Stimulated activated CD4-positive, alpha-beta T cell treated with anti-CD3 and anti-CD28 coated beads, Interleukin-12 subunit alpha, Interleukin-12 subunit beta, amount 100 ng/mL, for 24 hours (primary cell): ENCODE data around the gene ITIH3.

Experiments
- DNase-seq, 2 experiments: peaks; one replicate each; pipeline ENCODE4 v3.0.0-alpha.2; 2020; ENCODE audit warnings: low read depth in 2 of 2

Gene ITIH3

DNA sequence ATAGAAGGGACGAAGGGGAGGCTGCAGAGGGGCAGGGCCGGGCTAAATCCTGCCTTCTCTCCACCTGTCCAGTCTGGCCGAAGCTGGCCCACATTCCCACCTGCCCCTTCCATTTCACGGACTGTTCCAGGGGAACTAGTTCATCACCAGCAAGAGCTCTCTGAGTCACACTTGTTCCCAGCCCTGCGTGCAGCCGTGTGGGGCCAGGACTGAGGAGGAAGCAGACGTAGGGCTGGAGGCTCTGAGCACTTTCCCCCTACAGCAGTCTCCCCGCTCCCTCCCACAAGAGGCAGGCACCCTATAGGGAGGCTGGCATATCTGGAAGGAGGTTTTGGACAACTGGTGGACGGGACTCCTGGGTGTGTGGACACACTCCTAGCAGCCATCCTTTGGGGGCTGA is 32.8 kb downstream of the ITIH3 start:
- no peak for DNase-seq

- DNase-seq: no peak
Observed at GRCh38 chr3:52827866-52828376, 33.3 kb downstream of the ITIH3 start.

DNA sequence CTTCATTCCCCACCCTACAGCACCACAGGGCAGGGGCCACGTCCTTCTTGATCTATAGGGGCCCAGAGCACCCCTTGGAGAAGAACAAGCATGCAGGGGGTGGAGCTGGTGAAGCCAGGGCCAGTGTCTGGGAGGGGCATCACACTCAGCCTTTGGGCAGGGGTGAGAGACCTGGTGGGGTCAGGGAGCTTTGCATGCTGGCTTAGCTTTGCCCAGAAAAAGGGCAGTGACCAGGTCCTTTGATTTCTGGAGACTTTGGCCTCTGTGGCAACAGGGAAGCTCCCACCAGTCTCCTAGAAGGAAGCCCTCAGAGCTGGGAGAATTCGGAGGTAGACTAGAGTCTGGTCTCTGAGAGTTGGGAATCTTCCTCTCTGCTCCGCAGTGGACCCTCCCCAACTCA is 34.9 kb downstream of the ITIH3 start:
- no peak for DNase-seq

DNA sequence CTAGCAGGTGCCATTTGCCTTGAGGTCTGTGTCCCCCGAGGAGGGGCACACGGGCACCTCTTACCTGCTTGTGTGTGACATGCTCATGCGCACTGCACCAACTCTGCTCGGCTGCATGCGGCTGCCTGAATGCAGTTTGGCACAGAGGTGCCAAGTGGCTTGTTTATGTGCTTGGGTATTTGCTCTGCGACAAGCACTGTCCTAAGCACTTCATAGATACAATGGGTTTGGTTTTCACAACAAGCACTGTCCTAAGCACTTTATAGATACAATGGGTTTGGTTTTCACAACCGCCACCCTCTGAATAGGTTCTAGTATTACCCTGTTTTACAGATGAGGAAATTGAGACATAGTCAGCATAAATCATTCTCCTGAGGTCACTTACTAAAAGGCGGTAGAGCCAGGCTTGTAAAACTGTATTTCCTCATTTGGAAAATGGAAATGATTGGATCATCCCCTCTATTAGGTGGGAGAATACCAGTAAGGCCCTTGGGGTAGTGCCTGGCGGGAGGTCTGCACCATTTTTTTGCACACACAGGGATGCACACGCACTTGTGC is 35.4 kb downstream of the ITIH3 start:
- no peak for DNase-seq

DNA sequence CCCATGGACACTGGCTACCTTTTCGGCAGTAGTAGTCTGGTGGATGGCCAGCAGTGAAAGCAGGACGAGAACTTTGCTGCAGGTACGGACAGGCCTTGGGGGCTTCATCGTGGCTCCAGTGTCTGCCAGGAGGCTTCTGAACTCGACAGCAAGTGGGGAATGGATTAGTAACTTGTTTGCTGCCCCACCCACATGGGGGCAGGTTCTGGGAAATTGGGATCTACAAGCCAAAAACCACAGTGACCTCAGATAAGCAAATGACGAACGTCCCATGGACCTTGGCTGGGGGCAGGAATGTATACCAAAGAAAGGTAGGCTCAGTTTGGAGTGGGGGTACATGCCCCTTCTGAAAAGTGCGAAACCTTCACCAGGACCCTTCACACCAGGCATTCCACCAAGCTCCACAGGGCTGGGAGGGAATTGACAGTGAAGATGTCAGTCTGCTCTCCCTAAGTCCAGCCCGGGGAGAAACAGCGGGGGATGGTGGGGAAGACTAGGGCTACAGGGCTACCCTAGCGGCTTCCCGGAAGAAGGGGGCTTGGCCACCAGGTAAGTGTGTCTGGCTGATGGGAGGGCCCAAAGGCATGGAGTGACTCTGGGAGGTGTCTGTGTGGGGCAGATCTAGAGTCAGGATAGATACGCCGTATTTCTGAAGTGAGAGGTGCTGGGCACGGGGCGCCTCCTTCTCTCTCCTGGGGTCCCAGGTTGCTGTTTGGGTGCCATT is 36.1 kb downstream of the ITIH3 start, which contains the start of gene ITIH4:
TSS of gene ITIH4 (minus strand) at position 138 of the 724 bp plus-strand sequence. CDS start at position 108, 30 bp downstream.
- DNase-seq: no peak

GRCh38 chr3:52831500-52832301 is 37.1 kb downstream of the ITIH3 start:
- no peak for DNase-seq

- DNase-seq: no peak
Observed at GRCh38 chr3:52833202-52833601, 38.6 kb downstream of the ITIH3 start.

DNA sequence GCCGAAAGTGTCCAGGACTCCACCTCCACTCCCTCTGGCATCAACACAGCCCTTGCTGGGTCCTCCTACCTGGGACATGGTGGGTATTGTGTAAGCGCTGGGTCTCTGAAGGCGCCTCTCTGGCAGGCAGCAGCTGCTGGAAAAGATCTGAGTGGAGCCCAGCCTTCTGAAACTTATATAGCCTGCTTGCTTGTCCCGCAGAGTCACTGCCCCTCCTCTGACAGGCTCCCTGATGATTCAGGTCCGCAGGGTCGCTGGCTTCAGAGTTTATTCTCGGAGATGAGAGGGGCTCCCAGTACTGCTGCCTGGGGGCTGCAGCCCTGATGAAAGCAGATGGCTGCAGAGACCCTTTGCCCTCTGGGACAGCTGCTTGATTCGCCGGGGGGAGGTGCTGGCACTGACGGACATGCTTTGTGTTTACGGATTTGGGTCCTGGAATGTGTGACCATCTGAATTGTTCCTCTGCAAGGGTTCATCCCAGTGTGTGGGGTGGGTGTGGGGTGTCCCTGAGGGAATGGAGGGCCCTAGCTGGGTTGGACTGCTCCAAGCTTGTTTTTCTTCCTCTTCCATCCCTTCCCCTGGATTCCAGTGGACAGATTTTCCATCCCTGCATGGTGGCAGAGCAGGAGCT is 40.4 kb downstream of the ITIH3 start, which contains the start of gene MUSTN1:
TSS of gene MUSTN1 (minus strand) at position 149 of the 631 bp plus-strand sequence. CDS start at position 78, 71 bp downstream.
- no peak for DNase-seq

- no peak for DNase-seq
Observed at GRCh38 chr3:52835766-52836470, 41.3 kb downstream of the ITIH3 start.

DNA sequence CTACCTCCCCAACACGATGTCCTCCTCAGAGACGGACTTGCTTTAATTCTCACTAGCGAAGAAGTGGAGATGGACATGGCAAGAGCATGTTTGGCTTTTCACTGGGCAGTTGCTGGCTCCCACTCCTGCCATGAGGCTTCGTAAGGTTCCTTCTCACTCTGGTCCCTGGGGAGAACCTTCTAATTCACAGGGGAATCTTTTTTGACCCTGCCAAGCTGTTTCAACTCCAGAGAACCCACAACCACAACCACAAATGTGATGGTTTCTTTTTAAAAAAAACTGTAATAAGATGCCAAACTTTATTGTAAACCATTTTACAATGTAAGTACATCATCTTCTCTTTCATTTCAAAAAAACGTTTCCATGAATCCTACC is 41.9 kb downstream of the ITIH3 start:
- no peak for DNase-seq

GRCh38 chr3:52836986-52837385 is 42.4 kb downstream of the ITIH3 start:
- DNase-seq: no peak

- DNase-seq: no peak
Observed at GRCh38 chr3:52838561-52839267, 44.1 kb downstream of the ITIH3 start.

DNA sequence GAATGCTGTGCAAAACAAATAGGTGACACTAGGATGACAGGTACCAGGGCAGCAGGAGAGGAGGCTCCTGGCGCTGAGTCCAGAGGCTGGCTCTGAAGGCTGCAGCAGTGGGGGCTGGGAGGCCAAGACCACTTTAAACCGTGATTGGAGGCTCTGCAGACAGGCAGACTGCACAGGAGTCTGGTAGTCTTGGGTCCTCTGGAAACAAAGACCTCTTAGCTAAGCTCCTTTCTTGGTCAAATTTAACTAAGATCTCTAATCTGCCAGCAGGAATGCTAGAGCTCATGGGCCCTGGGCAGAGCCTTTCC is 44.6 kb downstream of the ITIH3 start:
- no peak for DNase-seq

DNA sequence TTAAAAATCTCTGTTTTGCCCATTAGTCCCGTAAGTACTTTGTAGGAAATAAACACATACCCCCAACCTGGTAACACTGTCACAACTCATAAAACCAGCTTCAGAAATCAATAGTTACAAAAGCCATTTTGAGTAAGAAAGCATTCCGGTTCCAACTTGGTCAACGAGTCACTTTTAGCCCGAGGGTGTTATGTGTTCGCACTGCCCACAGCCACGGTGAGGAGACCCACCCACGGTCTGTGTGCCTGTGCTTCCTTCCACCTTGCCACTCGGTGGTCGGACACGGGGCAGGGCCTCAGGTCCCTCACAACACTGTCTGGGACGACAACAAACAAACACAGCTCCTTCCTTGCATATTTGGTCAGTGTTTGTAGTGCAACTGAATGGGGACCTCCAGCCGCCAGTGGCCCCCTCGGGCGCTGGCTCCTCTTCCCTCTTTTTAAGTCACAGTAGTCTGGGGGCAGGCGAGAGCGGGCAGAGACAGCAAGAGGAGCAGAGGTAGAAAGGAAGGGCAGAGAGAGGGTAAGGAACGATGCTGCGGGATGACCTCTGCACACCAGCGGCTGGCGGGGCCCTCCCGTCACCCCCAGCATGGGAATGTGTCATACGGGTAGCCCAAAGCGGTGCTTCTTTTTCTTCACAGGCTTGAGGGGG is 45.4 kb downstream of the ITIH3 start:
- no peak for DNase-seq

DNA sequence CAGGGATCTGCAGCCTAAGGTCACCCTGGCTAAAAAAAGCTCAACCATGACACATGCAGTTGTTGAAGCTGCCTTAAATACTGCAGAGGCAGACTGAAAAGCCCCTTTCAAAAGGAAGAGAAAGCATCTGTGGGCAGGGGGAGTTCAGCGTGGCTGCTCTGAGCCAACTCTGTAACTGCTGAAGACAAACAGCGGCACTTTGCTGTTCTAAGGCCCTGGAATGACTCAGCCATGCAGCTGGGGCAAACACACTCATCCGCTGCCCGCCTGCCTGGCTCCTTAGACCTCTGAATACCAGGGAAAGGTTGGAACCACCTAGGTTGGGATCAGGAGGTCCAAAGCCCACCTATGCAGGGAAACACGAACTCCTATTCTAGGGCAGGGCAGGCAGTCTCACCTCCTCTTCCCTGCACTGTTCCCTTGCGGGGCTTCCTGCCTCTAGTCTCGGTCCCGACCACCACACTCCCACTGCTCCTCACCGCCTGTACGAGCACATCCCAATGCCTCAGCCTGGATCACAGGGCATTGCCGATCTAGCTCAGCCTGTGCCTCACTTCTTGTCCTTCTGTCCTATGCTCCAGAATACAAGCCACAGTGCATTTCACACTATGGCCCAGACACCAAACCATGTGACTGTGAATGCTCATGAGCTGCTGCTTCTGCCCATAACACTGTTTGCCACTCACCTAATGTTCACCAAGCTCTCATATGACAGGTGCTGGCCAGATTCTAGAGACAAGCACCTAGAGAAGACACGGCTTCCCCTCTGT is 46.8 kb downstream of the ITIH3 start:
- no peak for DNase-seq

- no peak for DNase-seq
Observed at GRCh38 chr3:52841981-52842340, 47.4 kb downstream of the ITIH3 start.

- DNase-seq: no peak
Observed at GRCh38 chr3:52842424-52842823, 47.8 kb downstream of the ITIH3 start.

GRCh38 chr3:52843108-52843865 is 48.7 kb downstream of the ITIH3 start:
- no peak for DNase-seq

- DNase-seq: no peak
Observed at GRCh38 chr3:52843881-52844280, 49.3 kb downstream of the ITIH3 start.
